K562 (cell line): ENCODE results near the gene NAIF1. TPM values are rescaled to one million over a fixed set of nuclear protein-coding genes. Genes with fewer than 3 reads are reported as not detected.

ENCODE experiments used
- ATAC-seq: fragments of 200-7000 bp; cut with Tn5 transposase; 3 replicates; pipeline ENCODE4 v1.9.1; 2020; ENCODE audit warnings: moderate library complexity
- BruUV-seq: library from RNA; stranded (reverse); fragments of 400-500 nt; replicated peaks from 2 replicates; lab custom pipeline; 2021; lab: Mats Ljungman, UMichigan
- CTCF ChIA-PET: fragments of 300-600 bp; formaldehyde crosslinking; extraction: SDS; loops from one replicate; lab custom pipeline; 2021; ENCODE audit warnings: low intra/inter-chr PET ratio; lab: Yijun Ruan, JAX
- POLR2A ChIA-PET: fragments of 300-600, 350-650 bp; sonication (Branson Sonifier 250); formaldehyde crosslinking; extraction: SDS; loops from one replicate; lab custom pipeline; 2021; ENCODE audit warnings: antibody characterized with exemption, inconsistent platforms; lab: Yijun Ruan, JAX
- DNase-seq, 4 experiments: peaks; one replicate each; pipeline versions ENCODE4 v3.0.0 to v3.0.0-alpha.2; 2011 to 2018; ENCODE audit warnings: low spot score in 3 of 4, mixed read lengths in 3 of 4; ENCODE audit errors: extremely low read depth in 1 of 4
- FAIRE-seq: peaks from 2 replicates; lab custom pipeline; 2011; peaks lifted over from hg19 to GRCh38; lab: Jason Lieb, UNC
- H2AFZ ChIP-seq: 2 replicates; pipeline ENCODE4 v1.6.0; 2011; ENCODE audit warnings: low read depth, low read length, control low read depth, inconsistent platforms
- H3K27ac ChIP-seq: fragments of 200-600 bp; 3 replicates; pipeline ENCODE4 v1.8.0; 2011; ENCODE audit warnings: low read depth, mild to moderate bottlenecking, control low read depth, inconsistent platforms, low read length, moderate library complexity, mixed read lengths; ENCODE audit errors: extremely low read depth
- H3K27me3 ChIP-seq, 2 experiments: fragments of 300-600 bp in 1 of 2; 2 replicates in 1 of 2; 3 replicates in 1 of 2; pipeline versions ENCODE4 v1.6.0 to v1.8.0; 2011; ENCODE audit warnings: inconsistent platforms in 2 of 2, low read length in 2 of 2, mild to moderate bottlenecking in 1 of 2, mixed read lengths in 1 of 2, moderate library complexity in 1 of 2; ENCODE audit not compliant: control insufficient read depth in 2 of 2, insufficient read depth in 2 of 2
- H3K36me3 ChIP-seq: fragments of 300-600 bp; 3 replicates; pipeline ENCODE4 v1.8.0; 2011; ENCODE audit warnings: mild to moderate bottlenecking, low read length, inconsistent platforms; ENCODE audit not compliant: control insufficient read depth, insufficient read depth
- H3K4me1 ChIP-seq, 2 experiments: fragments of 200-600 bp in 1 of 2; replicated peaks in 1 of 2; 2 replicates in 1 of 2; 3 replicates in 1 of 2; pipeline versions ENCODE4 v1.5.1 to v1.8.0; 2011; ENCODE audit warnings: inconsistent platforms in 2 of 2, low read length in 2 of 2, mild to moderate bottlenecking in 1 of 2, mixed read lengths in 1 of 2, moderate library complexity in 1 of 2; ENCODE audit not compliant: control insufficient read depth in 2 of 2, insufficient read depth in 2 of 2
- H3K4me2 ChIP-seq: 2 replicates; pipeline ENCODE4 v1.6.1; 2011; ENCODE audit warnings: low read length, control low read depth, inconsistent platforms, mixed read lengths; ENCODE audit not compliant: insufficient read depth
- H3K4me3 ChIP-seq: fragments of 200-600 bp; sonication (generic), shearing (Covaris generic); 2 replicates; pipeline ENCODE4 v1.5.1; 2016; ENCODE audit warnings: control low read depth, inconsistent platforms
- H3K79me2 ChIP-seq: fragments of 200-600 bp; 3 replicates; pipeline ENCODE4 v1.8.0; 2011; ENCODE audit warnings: low read length, inconsistent platforms; ENCODE audit not compliant: control insufficient read depth, insufficient read depth
- H3K9ac ChIP-seq, 2 experiments: 2 replicates each; pipeline versions ENCODE4 v1.6.0 to v1.6.1; 2011; ENCODE audit warnings: low read depth in 2 of 2, low read length in 2 of 2, control low read depth in 1 of 2, inconsistent platforms in 1 of 2, mild to moderate bottlenecking in 1 of 2, mixed read lengths in 1 of 2; ENCODE audit not compliant: insufficient read depth in 1 of 2
- H3K9me1 ChIP-seq: one replicate; pipeline ENCODE4 v1.6.0; 2011; ENCODE audit warnings: inconsistent platforms, mild to moderate bottlenecking, low read length, moderate library complexity; ENCODE audit not compliant: control insufficient read depth, insufficient read depth
- H3K9me3 ChIP-seq: replicated peaks from 2 replicates; pipeline ENCODE4 v1.5.1; 2011; ENCODE audit warnings: low read depth, low read length, inconsistent platforms; ENCODE audit not compliant: control insufficient read depth, insufficient read depth
- H4K20me1 ChIP-seq: replicated peaks from 2 replicates; pipeline ENCODE4 v1.6.1; 2011; ENCODE audit warnings: low read length, inconsistent platforms, mixed read lengths; ENCODE audit not compliant: control insufficient read depth, insufficient read depth
- ARID3B ChIP-seq: fragments of 250-450 bp; sonication (Bioruptor Pico); IDR thresholded peaks from 2 replicates; pipeline ENCODE4 v1.4.0; 2020; ENCODE audit warnings: borderline replicate concordance
- ATF2 ChIP-seq: sonication (generic); formaldehyde crosslinking; IDR thresholded peaks from 2 replicates; pipeline ENCODE4 v1.8.1; 2022; ENCODE audit warnings: missing genetic modification reagents
- BCOR ChIP-seq: fragments of 450-650 bp; IDR thresholded peaks from 2 replicates; pipeline ENCODE4 v1.6.1; 2016
- DDX20 ChIP-seq: fragments of 450-650 bp; IDR thresholded peaks from 2 replicates; pipeline ENCODE4 v1.6.1; 2016; ENCODE audit warnings: missing genetic modification characterization, low read depth, mild to moderate bottlenecking, missing compliant biosample characterization, moderate library complexity
- FOXA1 ChIP-seq: fragments of 450-650 bp; IDR thresholded peaks from 2 replicates; pipeline ENCODE4 v1.6.1; 2016; ENCODE audit warnings: mild to moderate bottlenecking, borderline replicate concordance
- MNT ChIP-seq, 2 experiments: fragments of 450-650 bp; conservative IDR thresholded peaks; 2 replicates each; pipeline ENCODE4 v1.6.1; 2017; ENCODE audit warnings: mild to moderate bottlenecking in 2 of 2, moderate library complexity in 2 of 2
- PATZ1 ChIP-seq: fragments of 250-450 bp; sonication (Bioruptor Pico); IDR thresholded peaks from 2 replicates; pipeline ENCODE4 v1.5.0; 2020; ENCODE audit warnings: mild to moderate bottlenecking, borderline replicate concordance
- PRMT5 ChIP-seq: sonication (generic); formaldehyde crosslinking; IDR thresholded peaks from 2 replicates; pipeline ENCODE4 v1.5.0; 2020; ENCODE audit warnings: missing genetic modification reagents
- RHOXF2B ChIP-seq: fragments of 250-450 bp; sonication (Bioruptor Pico); conservative IDR thresholded peaks from 2 replicates; pipeline ENCODE4 v1.5.1; 2021
- SLC30A9 ChIP-seq: fragments of 250-450 bp; sonication (Bioruptor Pico); IDR thresholded peaks from 2 replicates; pipeline ENCODE4 v1.8.0; 2022; ENCODE audit warnings: mild to moderate bottlenecking, moderate library complexity
- XRCC3 ChIP-seq: fragments of 450-650 bp; IDR thresholded peaks from 2 replicates; pipeline ENCODE4 v1.6.1; 2017; ENCODE audit warnings: mild to moderate bottlenecking, moderate library complexity
- ZBTB26 ChIP-seq: fragments of 450-650 bp; formaldehyde crosslinking; IDR thresholded peaks from 2 replicates; pipeline ENCODE4 v1.4.0; 2022; ENCODE audit warnings: missing genetic modification characterization
- ZNF197 ChIP-seq: fragments of 200-800 bp; sonication (Bioruptor generic); IDR thresholded peaks from 2 replicates; pipeline ENCODE4 v1.6.1; 2016; ENCODE audit warnings: low read depth, missing genetic modification characterization, missing compliant biosample characterization
- WGBS: fragments of 100-300 bp; shearing (Covaris generic); methylation state at CpG from one replicate; pipeline ENCODE4 v1.1.6; 2016; ENCODE audit warnings: low coverage, mixed read lengths; ENCODE audit not compliant: insufficient coverage; ENCODE audit errors: missing lambda C conversion rate; 5-methylcytosine and 5-hydroxymethylcytosine counted together
- in situ Hi-C: fragments of 300-500 bp; cut with MboI; formaldehyde crosslinking; loops from 4 replicates; pipeline ENCODE4 v1.15.0; 2018; ENCODE audit warnings: inconsistent platforms, mixed read lengths
- intact Hi-C: fragments of 100-400 bp; cut with micrococcal nuclease; formaldehyde crosslinking; loops from 2 replicates; pipeline ENCODE4 v1.14.2; 2022
- polyA plus RNA-seq, 8 experiments: library from polyadenylated mRNA; depleted of rRNA in 4 of 8; stranded (reverse) in 5 of 8; unstranded in 3 of 8; fragments of >200 nt; fragmentation: Nextera tagmentation in 2 of 8; fragmentation: Illumina TruSeq in 1 of 8; extraction: Ambion mirVana in 2 of 8; extraction: Trizol in 1 of 8; gene quantifications; 2 replicates each; pipeline versions ENCODE4 v1.2.1 to v1.2.3, GENCODE V29; 2011 to 2014; ENCODE audit warnings: inconsistent platforms in 1 of 8, missing spikeins in 1 of 8
- total RNA-seq, 7 experiments: library from RNA; depleted of rRNA in 6 of 7; stranded (reverse); fragments of >200 nt in 6 of 7; fragmentation: Illumina TruSeq in 2 of 7; extraction: Trizol in 2 of 7; gene quantifications; 2 replicates each; pipeline versions ENCODE4 v1.2.1 to v1.2.3, GENCODE V29; 2011 to 2021; ENCODE audit warnings: low replicate concordance in 1 of 7

Gene NAIF1
- total and polyA plus RNA-seq, 9 of the 15 experiments (the other 6 are each of a cell fraction or from before 2014, with no cell fraction given), result 4.8 to 26.6 (median 17.2) TPM

DNA sequence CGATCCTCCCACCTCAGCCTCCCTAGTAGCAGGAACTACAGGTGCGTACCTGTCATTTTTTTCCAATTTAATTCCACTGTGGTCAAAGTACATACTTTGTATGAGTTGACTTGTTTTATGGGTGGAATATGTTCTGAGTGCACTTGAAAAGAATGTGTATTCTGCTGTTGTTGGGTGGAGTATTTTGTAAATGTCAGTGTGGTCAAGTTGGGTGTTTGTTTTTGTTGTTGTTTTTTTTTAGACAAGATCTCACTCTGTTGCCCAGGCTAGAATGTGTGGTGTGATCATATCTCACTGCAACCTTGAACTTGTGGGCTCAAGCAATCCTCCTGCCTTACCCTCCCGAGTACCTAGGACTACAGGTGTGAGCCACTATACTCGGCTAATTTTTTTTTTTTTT lies 18.8 kb upstream of the NAIF1 start:
- Histone ChIP-seq H3K9ac (no peak overlapping the region), H3K9me1 (no peaks in the 10 kb centered on the region), H3K4me1 (peaks cover 54 to 56% of the 10 kb centered on the region in 2 experiments), H3K4me2 (no peak overlapping the region), H2AFZ (no peak overlapping the region), H3K9me3 (no peaks in the 10 kb centered on the region), H3K27me3 (no peaks in the 10 kb centered on the region), H3K27ac (no peak overlapping the region; the same call in 2 of the 3 replicates), H4K20me1 (no peaks in the 10 kb centered on the region), H3K79me2 (peaks cover 95% of the 10 kb centered on the region), H3K4me3 (no peak overlapping the region), H3K36me3 (peaks cover 71% of the 10 kb centered on the region)
- intact Hi-C loops, result no loop called here
- DNase-seq, result no peak
- in situ Hi-C loops, result no loop called here
- 90% methylated on average over 3 of the region's 4 CpGs for WGBS
- no TSS peak for BruUV-seq
- POLR2A ChIA-PET, result no interaction called here
- peak; percentile 44 for FAIRE-seq
- CTCF ChIA-PET, result no interaction called here
- no peak for ATAC-seq
- TF ChIP-seq SLC30A9, result no peak
- TF ChIP-seq FOXA1, result no peak
- TF ChIP-seq PATZ1 (CRISPR knock-in tag), result no peak
- no peak for TF ChIP-seq ATF2 (CRISPR knock-in tag)
- no peak for TF ChIP-seq BCOR
- no peak for TF ChIP-seq PRMT5 (CRISPR knock-in tag)
- no peak for TF ChIP-seq ZBTB26 (CRISPR knock-in tag)
- no peak for TF ChIP-seq DDX20 (tag)
- no peak for TF ChIP-seq MNT (conservative IDR thresholded peaks at IDR 0.05)
- TF ChIP-seq RHOXF2B (CRISPR knock-in tag), result no peak
- TF ChIP-seq ARID3B, result no peak
- TF ChIP-seq ZNF197 (CRISPR knock-in tag), result no peak
- no peak for TF ChIP-seq XRCC3
